Measurements from ENCODE around the gene LTO1.
A peak's percentile ranks its signal among the peaks of the same experiment; 100 is the strongest.

The LTO1 gene

GRCh38 chr11:69674886-69675714 is at the start of gene LTO1:
LTO1 (minus strand) TSS chr11:69675353; CDS start chr11:69675239, 114 bp downstream.
- DNase-seq: peak; percentile 90

- DNase-seq: no peak
Observed at GRCh38 chr11:69721745-69722144, 46.6 kb upstream of the LTO1 start.

- no peak for DNase-seq
Observed at GRCh38 chr11:69721106-69721505, 46.0 kb upstream of the LTO1 start.

GRCh38 chr11:69718912-69719311 is 43.8 kb upstream of the LTO1 start:
- no peak for DNase-seq

GRCh38 chr11:69718147-69718546 is 43.0 kb upstream of the LTO1 start:
- no peak for DNase-seq

- DNase-seq: no peak
Observed at GRCh38 chr11:69716891-69717747, 42.0 kb upstream of the LTO1 start.

- no peak for DNase-seq
Observed at GRCh38 chr11:69716099-69716498, 40.9 kb upstream of the LTO1 start.

- no peak for DNase-seq
Observed at GRCh38 chr11:69715446-69715845, 40.3 kb upstream of the LTO1 start.

GRCh38 chr11:69711822-69712801 is 37.0 kb upstream of the LTO1 start:
- peak; percentile 53 for DNase-seq

GRCh38 chr11:69708736-69709401 is 33.7 kb upstream of the LTO1 start:
- DNase-seq: no peak

- no peak for DNase-seq
Observed at GRCh38 chr11:69707176-69707575, 32.0 kb upstream of the LTO1 start.

GRCh38 chr11:69705901-69706787 is 31.0 kb upstream of the LTO1 start:
- no peak for DNase-seq

GRCh38 chr11:69705351-69705811 is 30.2 kb upstream of the LTO1 start:
- DNase-seq: no peak

- DNase-seq: no peak
Observed at GRCh38 chr11:69704508-69705253, 29.5 kb upstream of the LTO1 start.

- DNase-seq: no peak
Observed at GRCh38 chr11:69703768-69704507, 28.8 kb upstream of the LTO1 start, which contains the start of gene FGF19. FGF19 (minus strand) TSS chr11:69704022; CDS start chr11:69703876, 146 bp downstream.

GRCh38 chr11:69703453-69703767 is 28.3 kb upstream of the LTO1 start:
- no peak for DNase-seq

GRCh38 chr11:69702769-69703452 is 27.8 kb upstream of the LTO1 start:
- no peak for DNase-seq

- DNase-seq: no peak
Observed at GRCh38 chr11:69702239-69702691, 27.1 kb upstream of the LTO1 start.

All from GDM1 (cell line).